ENCODE results near the gene PRRT3.

The PRRT3 gene

DNA sequence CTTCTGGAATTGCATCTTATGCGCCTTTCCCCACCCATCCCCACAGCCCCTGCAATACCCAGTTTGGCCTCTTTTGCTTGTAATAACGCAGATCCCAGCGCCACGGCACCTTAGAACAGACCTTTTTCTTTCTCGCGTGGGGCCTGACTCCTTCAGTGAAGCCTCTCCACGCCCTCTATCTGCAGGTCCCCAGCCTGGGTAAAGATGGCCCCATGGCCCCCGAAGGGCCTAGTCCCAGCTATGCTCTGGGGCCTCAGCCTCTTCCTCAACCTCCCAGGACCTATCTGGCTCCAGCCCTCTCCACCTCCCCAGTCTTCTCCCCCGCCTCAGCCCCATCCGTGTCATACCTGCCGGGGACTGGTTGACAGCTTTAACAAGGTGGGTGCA, 18.0 kb downstream of the PRRT3 start:
- Histone ChIP-seq H3K18ac (ENCODE audit: low read length) (peak overlapping the region; percentile 89), H3K79me2 (ENCODE audit: control insufficient read depth, insufficient read depth, low read length) (no peaks in the 10 kb centered on the region), H3K9ac (ENCODE audit: low read length) (peak overlapping the region; percentile 83), H2BK5ac (ENCODE audit: low read length) (no peak overlapping the region), H3K27ac (ENCODE audit: low read depth, low read length) (no peak overlapping the region), H3K4me1 (ENCODE audit: control insufficient read depth, low read depth, low read length) (peaks cover 3% of the 10 kb centered on the region), H4K8ac (ENCODE audit: low read depth, low read length) (peak overlapping the region; percentile 82), H3K56ac (ENCODE audit: low read length) (peak overlapping the region; percentile 92), H2BK15ac (replicated peaks; ENCODE audit: low read depth) (no peak overlapping the region), H3K23ac (ENCODE audit: low read length) (no peak overlapping the region), H4K5ac (ENCODE audit: low read length) (no peak overlapping the region), H3K4ac (ENCODE audit: low read depth, low read length) (peak overlapping the region; percentile 57), H3K4me2 (ENCODE audit: low read length) (peak overlapping the region; percentile 94), H3K27me3 (ENCODE audit: insufficient read depth, low read length, poor library complexity) (no peaks in the 10 kb centered on the region), H2AK5ac (ENCODE audit: low read length) (no peak overlapping the region), H3K79me1 (ENCODE audit: low read length) (no peaks in the 10 kb centered on the region), H2BK120ac (ENCODE audit: low read depth, low read length) (no peak overlapping the region), H3K36me3 (ENCODE audit: control insufficient read depth, insufficient read depth, low read length) (no peaks in the 10 kb centered on the region), H3K4me3 (ENCODE audit: low read length) (peak overlapping the region; percentile 83)
- no CpG with 5 or more reads among the region's 11 CpGs for WGBS (ENCODE audit: extremely low coverage, insufficient coverage, low lambda C conversion rate)
- no peak for DNase-seq

DNA sequence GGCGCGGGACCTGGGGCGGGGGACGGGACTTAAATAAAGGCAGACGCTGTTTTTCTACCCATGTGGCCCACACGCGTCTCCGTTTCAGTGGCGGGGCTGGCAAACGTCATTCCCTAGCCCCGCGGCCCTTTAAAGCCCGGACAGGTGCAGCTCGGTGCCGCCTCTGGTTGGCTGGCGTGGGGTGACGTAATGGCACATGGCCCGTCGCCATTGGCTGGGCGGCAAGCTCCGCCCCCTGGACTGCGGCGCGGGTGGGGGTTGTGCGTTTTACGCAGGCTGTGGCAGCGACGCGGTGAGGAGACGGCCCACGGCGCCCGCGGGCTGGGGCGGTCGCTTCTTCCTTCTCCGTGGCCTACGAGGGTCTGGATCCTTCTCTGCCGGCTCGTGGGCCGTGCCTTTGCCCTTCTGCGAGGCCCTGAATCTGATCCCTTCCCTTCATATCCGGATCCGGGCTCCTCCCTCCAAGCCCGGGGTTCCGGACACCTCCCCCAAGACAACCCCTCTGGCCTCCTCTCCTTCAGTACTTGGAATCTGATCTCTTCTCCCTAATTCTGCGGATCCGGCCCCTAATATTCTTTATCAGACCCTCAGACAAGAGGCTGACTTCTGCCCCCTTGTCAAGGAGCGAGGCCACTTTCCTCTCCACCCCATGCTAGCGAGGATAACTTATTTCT, 18.5 kb downstream of the PRRT3 start, which contains the start of gene CRELD1:
Gene CRELD1, plus strand, starts transcription at position 274 of the 674 bp plus-strand sequence. CDS start 605 bp downstream, outside the sequence.
- Histone ChIP-seq H2AK5ac (ENCODE audit: low read length) (no peak within 1 kb of the TSS), H2BK120ac (ENCODE audit: low read depth, low read length) (no peak within 1 kb of the TSS), H4K5ac (ENCODE audit: low read length) (no peak within 1 kb of the TSS), H3K4ac (ENCODE audit: low read depth, low read length) (peak within 1 kb of the TSS; percentile 57), H3K23ac (ENCODE audit: low read length) (peak within 1 kb of the TSS; percentile 98), H3K56ac (ENCODE audit: low read length) (peak within 1 kb of the TSS; percentile 93), H3K27me3 (ENCODE audit: insufficient read depth, low read length, poor library complexity) (no peaks in the 10 kb centered on the region), H2BK5ac (ENCODE audit: low read length) (no peak within 1 kb of the TSS), H3K36me3 (ENCODE audit: control insufficient read depth, insufficient read depth, low read length) (no peaks in the 10 kb centered on the region), H3K79me2 (ENCODE audit: control insufficient read depth, insufficient read depth, low read length) (no peaks in the 10 kb centered on the region), H3K79me1 (ENCODE audit: low read length) (no peaks in the 10 kb centered on the region), H3K4me2 (ENCODE audit: low read length) (peak within 1 kb of the TSS; percentile 98), H3K18ac (ENCODE audit: low read length) (peak within 1 kb of the TSS; percentile 89), H2BK15ac (replicated peaks; ENCODE audit: low read depth) (no peak within 1 kb of the TSS), H3K27ac (ENCODE audit: low read depth, low read length) (peak within 1 kb of the TSS; percentile 76), H3K9ac (ENCODE audit: low read length) (peak within 1 kb of the TSS; percentile 83), H3K4me3 (ENCODE audit: low read length) (peak within 1 kb of the TSS; percentile 83), H3K4me1 (ENCODE audit: control insufficient read depth, low read depth, low read length) (peaks cover 3% of the 10 kb centered on the region), H4K8ac (ENCODE audit: low read depth, low read length) (peak within 1 kb of the TSS; percentile 82)
- no CpG with 5 or more reads among the region's 50 CpGs for WGBS (ENCODE audit: extremely low coverage, insufficient coverage, low lambda C conversion rate)
- DNase-seq: peak; percentile 95

GRCh38 chr3:9932843-9933560, 19.2 kb downstream of the PRRT3 start:
- Histone ChIP-seq H3K27me3 (ENCODE audit: insufficient read depth, low read length, poor library complexity) (no peaks in the 10 kb centered on the region), H3K56ac (ENCODE audit: low read length) (peak overlapping the region; percentile 93), H3K79me2 (ENCODE audit: control insufficient read depth, insufficient read depth, low read length) (no peaks in the 10 kb centered on the region), H3K4me2 (ENCODE audit: low read length) (peak overlapping the region; percentile 98), H4K5ac (ENCODE audit: low read length) (no peak overlapping the region), H3K9ac (ENCODE audit: low read length) (peak overlapping the region; percentile 79), H3K4me3 (ENCODE audit: low read length) (peak overlapping the region; percentile 48), H3K4me1 (ENCODE audit: control insufficient read depth, low read depth, low read length) (peaks cover 3% of the 10 kb centered on the region), H2AK5ac (ENCODE audit: low read length) (no peak overlapping the region), H3K18ac (ENCODE audit: low read length) (peak overlapping the region; percentile 79), H2BK120ac (ENCODE audit: low read depth, low read length) (no peak overlapping the region), H3K27ac (ENCODE audit: low read depth, low read length) (peak overlapping the region; percentile 42), H2BK5ac (ENCODE audit: low read length) (no peak overlapping the region), H3K36me3 (ENCODE audit: control insufficient read depth, insufficient read depth, low read length) (no peaks in the 10 kb centered on the region), H3K79me1 (ENCODE audit: low read length) (no peaks in the 10 kb centered on the region), H3K4ac (ENCODE audit: low read depth, low read length) (no peak overlapping the region), H4K8ac (ENCODE audit: low read depth, low read length) (no peak overlapping the region), H2BK15ac (replicated peaks; ENCODE audit: low read depth) (no peak overlapping the region), H3K23ac (ENCODE audit: low read length) (peak overlapping the region; percentile 98)
- WGBS (ENCODE audit: extremely low coverage, insufficient coverage, low lambda C conversion rate): no CpG with 5 or more reads among the region's 77 CpGs
- DNase-seq: peak; percentile 90

GRCh38 chr3:9932535-9932842, 19.7 kb downstream of the PRRT3 start:
- Histone ChIP-seq H3K4ac (ENCODE audit: low read depth, low read length) (no peak overlapping the region), H3K4me2 (ENCODE audit: low read length) (peak overlapping the region; percentile 98), H2BK5ac (ENCODE audit: low read length) (no peak overlapping the region), H3K79me2 (ENCODE audit: control insufficient read depth, insufficient read depth, low read length) (no peaks in the 10 kb centered on the region), H2BK15ac (replicated peaks; ENCODE audit: low read depth) (no peak overlapping the region), H3K79me1 (ENCODE audit: low read length) (no peaks in the 10 kb centered on the region), H2BK120ac (ENCODE audit: low read depth, low read length) (no peak overlapping the region), H3K23ac (ENCODE audit: low read length) (no peak overlapping the region), H3K4me3 (ENCODE audit: low read length) (peak overlapping the region; percentile 13), H3K27ac (ENCODE audit: low read depth, low read length) (no peak overlapping the region), H3K18ac (ENCODE audit: low read length) (no peak overlapping the region), H3K9ac (ENCODE audit: low read length) (peak overlapping the region; percentile 79), H3K27me3 (ENCODE audit: insufficient read depth, low read length, poor library complexity) (no peaks in the 10 kb centered on the region), H4K5ac (ENCODE audit: low read length) (no peak overlapping the region), H3K4me1 (ENCODE audit: control insufficient read depth, low read depth, low read length) (peaks cover 3% of the 10 kb centered on the region), H4K8ac (ENCODE audit: low read depth, low read length) (no peak overlapping the region), H2AK5ac (ENCODE audit: low read length) (no peak overlapping the region), H3K36me3 (ENCODE audit: control insufficient read depth, insufficient read depth, low read length) (no peaks in the 10 kb centered on the region), H3K56ac (ENCODE audit: low read length) (peak overlapping the region; percentile 93)
- no peak for DNase-seq
- no CpG with 5 or more reads among the region's 13 CpGs for WGBS (ENCODE audit: extremely low coverage, insufficient coverage, low lambda C conversion rate)

GRCh38 chr3:9930804-9931418, 21.3 kb downstream of the PRRT3 start:
- Histone ChIP-seq H2BK120ac (ENCODE audit: low read depth, low read length) (no peak overlapping the region), H2AK5ac (ENCODE audit: low read length) (no peak overlapping the region), H3K4me1 (ENCODE audit: control insufficient read depth, low read depth, low read length) (peaks cover 3% of the 10 kb centered on the region), H3K36me3 (ENCODE audit: control insufficient read depth, insufficient read depth, low read length) (no peaks in the 10 kb centered on the region), H3K79me1 (ENCODE audit: low read length) (no peaks in the 10 kb centered on the region), H3K9ac (ENCODE audit: low read length) (no peak overlapping the region), H4K8ac (ENCODE audit: low read depth, low read length) (no peak overlapping the region), H4K5ac (ENCODE audit: low read length) (no peak overlapping the region), H3K4me2 (ENCODE audit: low read length) (no peak overlapping the region), H3K79me2 (ENCODE audit: control insufficient read depth, insufficient read depth, low read length) (no peaks in the 10 kb centered on the region), H3K27ac (ENCODE audit: low read depth, low read length) (no peak overlapping the region), H3K23ac (ENCODE audit: low read length) (no peak overlapping the region), H3K27me3 (ENCODE audit: insufficient read depth, low read length, poor library complexity) (no peaks in the 10 kb centered on the region), H3K4ac (ENCODE audit: low read depth, low read length) (no peak overlapping the region), H3K56ac (ENCODE audit: low read length) (no peak overlapping the region), H3K18ac (ENCODE audit: low read length) (no peak overlapping the region), H3K4me3 (ENCODE audit: low read length) (no peak overlapping the region), H2BK15ac (replicated peaks; ENCODE audit: low read depth) (no peak overlapping the region), H2BK5ac (ENCODE audit: low read length) (no peak overlapping the region)
- WGBS (ENCODE audit: extremely low coverage, insufficient coverage, low lambda C conversion rate): no CpG with 5 or more reads among the region's 4 CpGs
- DNase-seq: no peak
